ENCODE results near the gene PTPRU. TPM values are rescaled to one million over a fixed set of nuclear protein-coding genes. Genes with fewer than 3 reads are reported as not detected.

PTPRU gene
- total RNA-seq, 1 experiment from 2014 or later = 41.4 TPM

GRCh38 chr1:29315262-29315661 is 78.9 kb downstream of the PTPRU start:
- CTCF ChIA-PET = no interaction called here
- DNase-seq = no peak
- Histone ChIP-seq H3K27me3 (replicated peaks; ENCODE audit: control insufficient read depth, insufficient read depth, low read length) (no peaks in the 10 kb centered on the region), H3K36me3 (ENCODE audit: control insufficient read depth, insufficient read depth, low read length) (no peaks in the 10 kb centered on the region), H3K4me3 (ENCODE audit: low read depth, low read length) (no peak overlapping the region), H3K4me1 (no peaks in the 10 kb centered on the region), H3K9me3 (no peaks in the 10 kb centered on the region)
- Mint-ChIP-seq H3K27me3 (ENCODE audit: insufficient read depth, unreplicated experiment) (no peaks in the 10 kb centered on the region), H3K36me3 (ENCODE audit: insufficient read depth, unreplicated experiment) (peaks cover 15% of the 10 kb centered on the region), H3K27ac (ENCODE audit: unreplicated experiment) (no peak overlapping the region), H3K4me1 (ENCODE audit: low read depth, unreplicated experiment) (no peaks in the 10 kb centered on the region), H3K4me3 (ENCODE audit: unreplicated experiment) (no peak overlapping the region), H3K9me3 (ENCODE audit: unreplicated experiment) (no peaks in the 10 kb centered on the region)
- intact Hi-C loops (cut with micrococcal nuclease; ENCODE audit: unreplicated experiment) = no loop called here
- TF ChIP-seq CTCF (IDR thresholded peaks at IDR 0.05; ENCODE audit: insufficient read depth in 1 of 2, low read depth in 1 of 2, low read length in 1 of 2, severe bottlenecking in 1 of 2, unreplicated experiment in 1 of 2) = no peak
- no TSS peak for BruUV-seq (replicated peaks)
- POLR2A ChIA-PET = no interaction called here

- no TSS peak for BruUV-seq (replicated peaks)
- Mint-ChIP-seq H3K4me3 (ENCODE audit: unreplicated experiment) (no peak overlapping the region), H3K4me1 (ENCODE audit: low read depth, unreplicated experiment) (no peaks in the 10 kb centered on the region), H3K36me3 (ENCODE audit: insufficient read depth, unreplicated experiment) (peaks cover 15% of the 10 kb centered on the region), H3K9me3 (ENCODE audit: unreplicated experiment) (no peaks in the 10 kb centered on the region), H3K27me3 (ENCODE audit: insufficient read depth, unreplicated experiment) (no peaks in the 10 kb centered on the region), H3K27ac (ENCODE audit: unreplicated experiment) (no peak overlapping the region)
- no peaks in the 10 kb centered on the region for H3K27me3 ChIP-seq (replicated peaks; ENCODE audit: control insufficient read depth, insufficient read depth, low read length)
- no peak for DNase-seq
- ChIA-PET POLR2A (no interaction called here), CTCF (no interaction called here)
- H3K9me3 ChIP-seq = no peaks in the 10 kb centered on the region
- no peaks in the 10 kb centered on the region for H3K4me1 ChIP-seq
- no peak overlapping the region for H3K4me3 ChIP-seq (ENCODE audit: low read depth, low read length)
- intact Hi-C loops (cut with micrococcal nuclease; ENCODE audit: unreplicated experiment) = no loop called here
- no peak for TF ChIP-seq CTCF (IDR thresholded peaks at IDR 0.05; ENCODE audit: insufficient read depth in 1 of 2, low read depth in 1 of 2, low read length in 1 of 2, severe bottlenecking in 1 of 2, unreplicated experiment in 1 of 2)
- H3K36me3 ChIP-seq (ENCODE audit: control insufficient read depth, insufficient read depth, low read length) = no peaks in the 10 kb centered on the region
Measured at GRCh38 chr1:29315876-29316275, 79.6 kb downstream of the PTPRU start.

- intact Hi-C loops (cut with micrococcal nuclease; ENCODE audit: unreplicated experiment) = no loop called here
- H3K36me3 ChIP-seq (ENCODE audit: control insufficient read depth, insufficient read depth, low read length) = no peaks in the 10 kb centered on the region
- H3K4me1 Mint-ChIP-seq (ENCODE audit: low read depth, unreplicated experiment) = no peaks in the 10 kb centered on the region
- DNase-seq = no peak
- H3K4me1 ChIP-seq = no peaks in the 10 kb centered on the region
- no peaks in the 10 kb centered on the region for H3K27me3 Mint-ChIP-seq (ENCODE audit: insufficient read depth, unreplicated experiment)
- POLR2A ChIA-PET = no interaction called here
- no peak overlapping the region for H3K27ac Mint-ChIP-seq (ENCODE audit: unreplicated experiment)
- BruUV-seq (replicated peaks) = no TSS peak
- CTCF ChIA-PET = no interaction called here
- H3K9me3 ChIP-seq = no peaks in the 10 kb centered on the region
- peaks cover 15% of the 10 kb centered on the region for H3K36me3 Mint-ChIP-seq (ENCODE audit: insufficient read depth, unreplicated experiment)
- H3K27me3 ChIP-seq (replicated peaks; ENCODE audit: control insufficient read depth, insufficient read depth, low read length) = no peaks in the 10 kb centered on the region
- no peaks in the 10 kb centered on the region for H3K9me3 Mint-ChIP-seq (ENCODE audit: unreplicated experiment)
- H3K4me3 Mint-ChIP-seq (ENCODE audit: unreplicated experiment) = no peak overlapping the region
- no peak for TF ChIP-seq CTCF (IDR thresholded peaks at IDR 0.05; ENCODE audit: insufficient read depth in 1 of 2, low read depth in 1 of 2, low read length in 1 of 2, severe bottlenecking in 1 of 2, unreplicated experiment in 1 of 2)
- H3K4me3 ChIP-seq (ENCODE audit: low read depth, low read length) = no peak overlapping the region
Measured at GRCh38 chr1:29317063-29317915, 81.0 kb downstream of the PTPRU start.
